GM18498 (cell line): ENCODE measurements around the gene LCN10.
"Not testable (repeated sequence)": the region's sequence is repeated elsewhere in the genome, so short reads cannot be mapped to it uniquely, and the experiment has no call there.

Experiments used
- ATAC-seq: cut with Tn5 transposase; IDR thresholded peaks from one replicate; pipeline ENCODE4 v1.9.1; 2021; ENCODE audit warnings: mild to moderate bottlenecking, moderate library complexity; ENCODE audit not compliant: unreplicated experiment

The LCN10 gene

GRCh38 chr9:136773386-136774044, 30.8 kb upstream of the LCN10 start:
- ATAC-seq = no peak

DNA sequence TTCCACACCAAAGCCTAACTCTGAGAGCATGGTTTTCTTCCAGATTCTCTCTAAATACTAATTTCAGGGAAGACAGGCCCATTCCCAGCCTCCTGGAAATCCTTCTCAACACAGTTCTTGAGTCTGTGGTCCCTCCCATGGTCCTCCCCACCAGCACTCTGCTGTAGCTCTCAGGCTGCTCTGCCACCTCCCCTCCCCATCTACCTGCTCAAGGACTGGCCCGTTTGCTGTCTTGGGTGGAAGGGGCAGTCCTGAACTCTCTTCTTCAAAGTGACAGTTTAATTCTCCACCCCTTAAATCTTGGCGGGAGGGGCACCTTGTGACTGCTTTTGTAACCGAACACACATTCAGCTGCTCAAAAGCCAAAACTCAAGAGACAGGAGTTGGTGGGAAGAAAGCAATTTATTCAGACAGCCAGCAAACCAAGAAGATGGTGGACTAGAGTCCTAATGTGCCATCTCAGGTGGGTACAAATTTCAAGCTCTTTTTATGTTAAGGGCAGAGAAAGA, 29.2 kb upstream of the LCN10 start:
- no peak for ATAC-seq

GRCh38 chr9:136769710-136770191, 27.0 kb upstream of the LCN10 start:
- no peak for ATAC-seq

GRCh38 chr9:136766410-136767120, 23.8 kb upstream of the LCN10 start:
- not testable (repeated sequence) for ATAC-seq

- peak; percentile 69 for ATAC-seq
These were observed 23.1 kb upstream of the LCN10 start for GRCh38 chr9:136765745-136766409.

- no peak for ATAC-seq
These were observed 22.3 kb upstream of the LCN10 start for GRCh38 chr9:136765041-136765440.

GRCh38 chr9:136764301-136764891, 21.7 kb upstream of the LCN10 start, which contains the start of gene LCN15:
Gene LCN15 (minus strand): TSS chr9:136764518. CDS start chr9:136764488, 30 bp downstream.
- ATAC-seq = no peak

GRCh38 chr9:136763649-136764035, 20.9 kb upstream of the LCN10 start:
- no peak for ATAC-seq

- ATAC-seq = no peak
These were observed 20.3 kb upstream of the LCN10 start for GRCh38 chr9:136762915-136763648.

GRCh38 chr9:136762221-136762691, 19.5 kb upstream of the LCN10 start:
- ATAC-seq = no peak

DNA sequence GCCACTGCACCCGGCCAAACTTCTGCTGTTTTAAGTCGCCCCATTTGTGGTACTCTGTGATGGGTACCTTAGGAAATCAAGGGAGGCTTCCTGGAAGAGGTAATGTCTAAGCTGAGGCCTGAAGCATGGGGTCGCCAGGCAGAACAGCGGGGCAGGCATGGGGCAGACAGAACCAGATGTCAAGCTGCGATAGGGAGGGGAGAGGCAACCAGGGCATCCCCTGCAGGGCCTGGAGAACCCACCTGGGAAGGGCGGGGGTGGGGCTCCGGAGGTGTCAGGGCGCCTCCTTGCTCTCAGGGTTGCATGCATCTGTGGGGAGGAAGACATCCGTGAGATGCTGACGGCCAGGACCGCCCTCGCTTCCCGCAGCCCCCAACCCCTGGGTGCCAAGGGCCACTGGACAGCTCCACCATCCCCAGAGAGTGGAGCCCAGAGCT, 18.8 kb upstream of the LCN10 start:
- ATAC-seq = no peak

GRCh38 chr9:136760834-136761544, 18.2 kb upstream of the LCN10 start:
- ATAC-seq = not testable (repeated sequence)

- ATAC-seq = no peak
These were observed 17.7 kb upstream of the LCN10 start for GRCh38 chr9:136760424-136760823.

DNA sequence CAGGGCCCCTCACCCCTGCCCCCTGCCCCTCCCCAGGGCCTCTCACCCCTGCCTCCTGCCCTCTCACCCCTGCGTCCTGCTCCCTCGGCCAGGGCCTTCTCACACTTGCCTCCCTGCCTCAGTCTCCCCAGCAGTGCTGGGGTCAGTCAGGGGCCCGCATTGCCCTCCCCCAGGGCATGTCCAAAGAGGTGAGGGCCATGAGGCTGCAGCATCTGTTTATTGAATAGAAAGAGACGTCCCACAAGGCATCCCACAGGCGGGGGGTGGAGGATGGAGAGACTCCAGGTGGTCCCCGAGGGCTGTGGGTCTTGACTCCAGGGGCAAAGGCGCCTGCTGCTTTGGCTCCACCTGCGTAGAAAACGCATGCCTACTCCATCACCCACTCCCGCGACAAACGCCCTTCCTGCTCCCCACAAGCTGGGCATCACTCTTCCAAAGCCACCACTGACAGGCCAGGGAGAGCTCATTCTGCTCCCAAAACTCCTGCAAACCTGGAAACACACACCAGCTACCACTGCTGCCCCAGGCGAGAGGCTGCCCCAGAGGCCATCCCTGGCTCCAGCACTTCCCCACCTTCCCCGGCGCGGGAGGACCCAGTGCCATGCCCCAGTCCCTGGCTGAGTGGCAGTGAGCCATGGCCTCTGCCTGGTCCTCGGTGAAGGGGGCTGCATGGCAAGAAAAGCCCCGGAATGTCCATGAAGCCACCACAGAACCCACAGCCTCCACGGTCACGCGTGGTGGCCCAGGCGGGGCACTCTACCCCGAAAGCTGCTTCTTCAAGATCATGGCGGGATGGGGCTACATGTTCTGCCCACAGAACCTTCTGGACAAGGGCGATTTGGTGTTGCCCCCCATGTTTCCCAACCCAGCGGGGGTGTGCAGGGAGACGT, 16.9 kb upstream of the LCN10 start:
- no peak for ATAC-seq

- ATAC-seq = no peak
These were observed 16.3 kb upstream of the LCN10 start for GRCh38 chr9:136759001-136759400.

GRCh38 chr9:136757751-136758140, 15.0 kb upstream of the LCN10 start:
- peak; percentile 12 for ATAC-seq

GRCh38 chr9:136757328-136757727, 14.6 kb upstream of the LCN10 start:
- ATAC-seq = peak; percentile 24

DNA sequence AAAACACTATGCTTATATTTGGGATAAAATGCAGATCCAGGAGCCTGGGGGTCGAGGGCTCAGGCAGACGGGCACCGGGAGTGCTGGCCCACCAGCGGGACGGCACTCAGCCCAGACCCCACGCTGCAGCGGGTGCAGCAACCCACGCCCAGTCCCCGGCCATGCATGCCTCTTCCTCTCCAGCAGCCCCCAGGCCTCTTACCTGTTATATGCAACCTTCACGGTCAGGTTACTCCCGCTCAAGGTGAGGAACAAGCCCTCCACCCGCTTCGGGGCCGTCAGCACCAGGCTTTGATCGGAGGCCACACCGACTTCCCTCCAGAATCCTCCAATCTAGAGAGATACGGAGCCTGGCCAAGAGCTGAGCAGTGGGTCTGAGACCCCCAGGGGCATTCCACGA, 14.1 kb upstream of the LCN10 start:
- no peak for ATAC-seq

DNA sequence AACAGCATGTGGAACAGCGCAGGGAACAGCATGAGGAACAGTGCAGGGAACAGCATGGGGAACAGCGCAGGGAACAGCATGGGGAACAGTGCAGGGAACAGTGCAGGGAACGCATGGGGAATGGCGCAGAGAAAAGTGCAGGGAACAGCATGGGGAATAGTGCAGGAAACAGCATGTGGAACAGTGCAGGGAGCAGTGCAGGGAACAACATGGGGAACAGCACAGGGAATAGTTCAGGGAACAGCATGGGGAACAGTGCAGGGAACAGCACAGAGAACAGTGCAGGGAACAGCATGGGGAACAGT, 13.3 kb upstream of the LCN10 start:
- ATAC-seq = no peak
